CD4-positive, alpha-beta memory T cell (primary cell): ENCODE measurements around the gene LAMA3. TPM values are rescaled to one million over a fixed set of nuclear protein-coding genes. Genes with fewer than 3 reads are reported as not detected.

Source experiments
- CTCF ChIA-PET: fragments of 350-600 bp; sonication (Branson Sonifier 250); formaldehyde crosslinking; loops from one replicate; lab custom pipeline; 2021; ENCODE audit warnings: inconsistent platforms; ENCODE audit not compliant: partially characterized antibody; lab: Charles Lee
- POLR2A ChIA-PET: fragments of 350-600 bp; sonication (Branson Sonifier 250); formaldehyde crosslinking; loops from one replicate; lab custom pipeline; 2021; ENCODE audit not compliant: partially characterized antibody; lab: Charles Lee
- DNase-seq, 5 donors: peaks; one replicate each; pipeline versions ENCODE4 v3.0.0 to v3.0.0-alpha.2; 2020 to 2022; ENCODE audit warnings: mixed read lengths in 1 of 5
- H3K27ac ChIP-seq: one replicate; pipeline ENCODE4 v1.7.0; 2013; ENCODE audit warnings: low read depth, low read length
- H3K27me3 ChIP-seq: 2 replicates; pipeline ENCODE4 v1.7.0; 2013; ENCODE audit warnings: mild to moderate bottlenecking, low read length, moderate library complexity; ENCODE audit not compliant: insufficient read depth
- H3K36me3 ChIP-seq: 2 replicates; pipeline ENCODE4 v1.7.0; 2013; ENCODE audit warnings: mild to moderate bottlenecking, low read length, moderate library complexity; ENCODE audit not compliant: insufficient read depth
- H3K4me1 ChIP-seq: 2 replicates; pipeline ENCODE4 v1.7.0; 2013; ENCODE audit warnings: mild to moderate bottlenecking, low read length, moderate library complexity; ENCODE audit not compliant: insufficient read depth
- H3K4me3 ChIP-seq, 2 donors: one replicate each; pipeline ENCODE4 v1.7.0; 2013; ENCODE audit warnings: low read length in 2 of 2, mild to moderate bottlenecking in 1 of 2
- H3K9me3 ChIP-seq, 2 donors: one replicate each; pipeline ENCODE4 v1.7.0; 2013; ENCODE audit warnings: low read length in 2 of 2, control low read depth in 1 of 2; ENCODE audit not compliant: control insufficient read depth in 1 of 2
- H3K27ac Mint-ChIP-seq, 7 donors: one replicate each; pipeline ENCODE4 v1.8.0; 2020 to 2021; ENCODE audit warnings: mixed read lengths in 7 of 7, mild to moderate bottlenecking in 6 of 7, inconsistent platforms in 3 of 7, moderate library complexity in 3 of 7
- H3K27me3 Mint-ChIP-seq, 2 donors: one replicate each; pipeline ENCODE4 v1.8.0; 2020 to 2021; ENCODE audit warnings: mixed read lengths in 2 of 2
- H3K36me3 Mint-ChIP-seq, 2 donors: one replicate each; pipeline ENCODE4 v1.8.0; 2020 to 2021; ENCODE audit warnings: mixed read lengths in 2 of 2, inconsistent platforms in 1 of 2, mild to moderate bottlenecking in 1 of 2
- H3K4me1 Mint-ChIP-seq, 4 donors: one replicate each; pipeline ENCODE4 v1.8.0; 2020 to 2021; ENCODE audit warnings: mixed read lengths in 4 of 4, mild to moderate bottlenecking in 1 of 4
- H3K4me3 Mint-ChIP-seq, 8 donors: one replicate each; pipeline ENCODE4 v1.8.0; 2020 to 2021; ENCODE audit warnings: mixed read lengths in 8 of 8, mild to moderate bottlenecking in 7 of 8, moderate library complexity in 6 of 8, inconsistent platforms in 3 of 8
- H3K9me3 Mint-ChIP-seq, 8 donors: one replicate each; pipeline ENCODE4 v1.8.0; 2020 to 2021; ENCODE audit warnings: mixed read lengths in 8 of 8, mild to moderate bottlenecking in 5 of 8, inconsistent platforms in 3 of 8, moderate library complexity in 1 of 8
- intact Hi-C: fragments of 100-400 bp; cut with micrococcal nuclease; formaldehyde crosslinking; loops from one replicate; pipeline ENCODE4 v1.15.1; 2023
- polyA plus RNA-seq, 2 donors: library from polyadenylated mRNA; unstranded; fragments of 300-500 nt; fragmentation: Illumina TruSeq; gene quantifications; one replicate each; pipeline ENCODE4 v1.2.3, GENCODE V29; 2021
- total RNA-seq, 2 experiments: library from RNA; stranded (reverse); gene quantifications; one replicate each; pipeline ENCODE4 v1.2.3, GENCODE V29; 2021

The LAMA3 gene
- total and polyA plus RNA-seq, 4 experiments from 2014 or later, result not detected

DNA sequence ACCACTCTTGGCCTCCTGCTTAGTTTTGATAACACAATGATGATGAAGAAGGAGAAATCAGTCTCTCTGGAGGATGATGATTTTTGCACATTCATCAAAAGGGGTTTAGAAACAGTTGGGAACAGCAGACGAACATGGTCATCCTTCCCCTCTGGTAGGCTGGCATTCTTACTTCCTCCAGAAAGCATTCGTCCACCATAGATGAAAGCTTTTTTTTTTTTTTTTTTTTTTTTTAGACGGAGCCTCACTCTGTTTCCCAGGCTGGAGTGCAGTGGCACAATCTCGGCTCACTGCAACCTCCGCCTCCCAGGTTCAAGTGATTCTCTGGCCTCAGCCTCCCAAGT lies 281.8 kb downstream of the LAMA3 start:
- no peaks in the 10 kb centered on the region for H3K27me3 Mint-ChIP-seq
- intact Hi-C loops, result no loop called here
- H3K4me1 ChIP-seq, result peaks cover 75% of the 10 kb centered on the region
- ChIA-PET CTCF (interaction anchor here (0.7 to 10.3 kb wide), 9 partner anchors 9 to 53 kb away, joined by 3 to 80 read pairs (median 4); no protein-coding TSS in a partner anchor), POLR2A (interaction anchor here (1.4 to 18.4 kb wide), 8 partner anchors 9 to 41 kb away, joined by 3 to 241 read pairs (median 10); partner anchors contain the start of gene TTC39C)
- H3K9me3 Mint-ChIP-seq, result peaks cover 0 to 5% (median under 1%) of the 10 kb centered on the region in 8 donors
- H3K4me3 ChIP-seq, result peak overlapping the region in 1 of 2 donors; percentile 17
- no peaks in the 10 kb centered on the region for H3K36me3 ChIP-seq
- peak overlapping the region; percentile 57 for H3K27ac ChIP-seq
- H3K27ac Mint-ChIP-seq, result peak overlapping the region; percentile 95 to 100 (median 99)
- DNase-seq, result no peak
- no peaks in the 10 kb centered on the region for H3K9me3 ChIP-seq
- H3K4me3 Mint-ChIP-seq, result peak overlapping the region in 7 of 8 donors; percentile 72 to 93 (median 79)
- H3K27me3 ChIP-seq, result no peaks in the 10 kb centered on the region
- H3K4me1 Mint-ChIP-seq, result peaks cover 64 to 97% (median 86%) of the 10 kb centered on the region in 4 donors
- peaks cover 0 to 5% of the 10 kb centered on the region in 2 donors for H3K36me3 Mint-ChIP-seq

DNA sequence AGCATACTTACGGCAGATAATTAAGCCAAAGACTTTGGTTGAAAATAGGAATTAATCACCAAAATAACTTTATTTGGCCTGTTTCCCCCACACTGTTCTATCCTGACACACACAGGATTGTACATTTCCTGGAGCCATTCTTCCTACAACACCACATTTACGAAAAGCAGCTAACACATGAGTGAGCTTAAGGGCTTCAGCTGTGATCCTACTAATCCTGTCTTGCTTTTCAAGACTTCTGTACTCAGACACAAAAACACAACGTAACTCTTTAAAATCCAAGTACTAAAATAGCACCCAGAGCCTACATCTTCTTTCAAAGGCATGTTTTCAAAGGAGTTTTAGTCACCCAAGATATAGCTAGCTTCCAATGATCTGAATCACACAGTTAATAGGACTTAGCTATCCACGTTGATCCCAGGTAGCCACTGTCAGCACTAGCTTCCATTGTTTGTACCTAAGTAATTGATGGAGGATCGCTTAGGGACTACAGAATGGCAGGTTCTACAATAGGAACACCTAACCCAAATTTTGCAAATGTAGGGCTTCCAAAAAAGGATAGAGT lies 282.5 kb downstream of the LAMA3 start:
- POLR2A ChIA-PET, result interaction anchor here (0.8 to 18.4 kb wide), 9 partner anchors 8 to 42 kb away, joined by 3 to 241 read pairs (median 10); partner anchors contain the start of gene TTC39C
- H3K4me3 Mint-ChIP-seq, result peak overlapping the region in 5 of 8 donors; percentile 39 to 88 (median 71)
- no peaks in the 10 kb centered on the region for H3K36me3 ChIP-seq
- peaks cover 69 to 96% (median 86%) of the 10 kb centered on the region in 4 donors for H3K4me1 Mint-ChIP-seq
- peaks cover 0 to 8% (median 4%) of the 10 kb centered on the region in 8 donors for H3K9me3 Mint-ChIP-seq
- CTCF ChIA-PET, result interaction anchor here (0.9 to 10.3 kb wide), 7 partner anchors 16 to 51 kb away, joined by 3 to 80 read pairs (median 4); no protein-coding TSS in a partner anchor
- intact Hi-C loops, result no loop called here
- H3K9me3 ChIP-seq, result no peaks in the 10 kb centered on the region
- no peaks in the 10 kb centered on the region for H3K27me3 ChIP-seq
- peak overlapping the region; percentile 57 for H3K27ac ChIP-seq
- no peaks in the 10 kb centered on the region for H3K27me3 Mint-ChIP-seq
- no peak for DNase-seq
- H3K27ac Mint-ChIP-seq, result peak overlapping the region; percentile 92 to 99 (median 98)
- peaks cover 6 to 8% of the 10 kb centered on the region in 2 donors for H3K36me3 Mint-ChIP-seq
- peak overlapping the region in 1 of 2 donors; percentile 22 for H3K4me3 ChIP-seq
- peaks cover 68% of the 10 kb centered on the region for H3K4me1 ChIP-seq

DNA sequence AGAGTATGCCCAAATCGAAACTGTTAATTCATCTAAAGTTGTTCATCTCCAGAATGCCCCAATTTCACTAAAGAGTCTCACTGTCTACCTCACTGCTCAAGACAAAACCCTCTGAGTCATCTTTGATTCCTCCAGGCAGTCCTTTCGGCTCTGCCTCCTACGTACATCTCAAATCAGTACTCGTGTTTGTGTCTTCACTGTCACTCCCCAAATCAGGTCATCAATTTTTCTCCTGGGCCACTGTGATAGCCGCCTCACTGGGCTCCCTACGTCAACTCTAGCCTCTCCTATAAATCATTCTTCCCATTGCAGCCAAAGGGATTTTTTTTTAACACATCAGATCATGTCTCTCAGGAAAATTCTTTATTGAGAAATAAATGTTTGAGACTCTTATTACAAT lies 283.2 kb downstream of the LAMA3 start:
- Mint-ChIP-seq H3K36me3 (peaks cover 6 to 8% of the 10 kb centered on the region in 2 donors), H3K27ac (peak overlapping the region; percentile 94 to 99 (median 98)), H3K9me3 (peaks cover 0 to 9% (median 5%) of the 10 kb centered on the region in 8 donors), H3K27me3 (no peaks in the 10 kb centered on the region), H3K4me1 (peaks cover 67 to 96% (median 84%) of the 10 kb centered on the region in 4 donors), H3K4me3 (peak overlapping the region in 7 of 8 donors; percentile 22 to 88 (median 71))
- Histone ChIP-seq H3K4me3 (peak overlapping the region in 1 of 2 donors; percentile 22), H3K27ac (peak overlapping the region; percentile 57), H3K27me3 (no peaks in the 10 kb centered on the region), H3K4me1 (peaks cover 63% of the 10 kb centered on the region), H3K36me3 (no peaks in the 10 kb centered on the region), H3K9me3 (no peaks in the 10 kb centered on the region)
- intact Hi-C loops, result no loop called here
- ChIA-PET CTCF (interaction anchor here (1.0 to 10.3 kb wide), 4 partner anchors 21 to 38 kb away, joined by 3 to 80 read pairs (median 10); no protein-coding TSS in a partner anchor), POLR2A (interaction anchor here (0.5 to 18.4 kb wide), 8 partner anchors 9 to 74 kb away, joined by 3 to 241 read pairs (median 7); partner anchors contain the start of gene TTC39C)
- peak; percentile 59 to 82 (median 71) for DNase-seq

DNA sequence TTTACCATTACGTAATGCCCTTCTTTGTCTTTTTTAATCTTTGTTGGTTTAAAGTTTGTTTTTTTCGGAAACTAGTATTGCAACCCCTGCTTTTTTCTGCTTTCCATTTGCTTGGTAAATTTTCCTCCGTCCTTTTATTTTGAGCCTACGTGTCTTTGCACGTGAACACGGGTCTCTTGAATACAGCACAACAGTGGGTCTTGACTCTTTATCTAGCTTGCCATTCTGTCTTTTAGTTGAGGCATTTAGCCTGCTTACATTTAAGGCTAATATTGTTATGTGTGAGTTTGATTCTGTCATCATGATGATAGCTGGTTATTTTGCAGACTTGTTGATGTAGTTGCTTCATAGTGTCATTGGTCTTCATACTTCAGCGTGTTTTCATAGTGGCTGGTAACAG lies 287.9 kb downstream of the LAMA3 start:
- H3K4me1 Mint-ChIP-seq, result peaks cover 52 to 92% (median 68%) of the 10 kb centered on the region in 4 donors

DNA sequence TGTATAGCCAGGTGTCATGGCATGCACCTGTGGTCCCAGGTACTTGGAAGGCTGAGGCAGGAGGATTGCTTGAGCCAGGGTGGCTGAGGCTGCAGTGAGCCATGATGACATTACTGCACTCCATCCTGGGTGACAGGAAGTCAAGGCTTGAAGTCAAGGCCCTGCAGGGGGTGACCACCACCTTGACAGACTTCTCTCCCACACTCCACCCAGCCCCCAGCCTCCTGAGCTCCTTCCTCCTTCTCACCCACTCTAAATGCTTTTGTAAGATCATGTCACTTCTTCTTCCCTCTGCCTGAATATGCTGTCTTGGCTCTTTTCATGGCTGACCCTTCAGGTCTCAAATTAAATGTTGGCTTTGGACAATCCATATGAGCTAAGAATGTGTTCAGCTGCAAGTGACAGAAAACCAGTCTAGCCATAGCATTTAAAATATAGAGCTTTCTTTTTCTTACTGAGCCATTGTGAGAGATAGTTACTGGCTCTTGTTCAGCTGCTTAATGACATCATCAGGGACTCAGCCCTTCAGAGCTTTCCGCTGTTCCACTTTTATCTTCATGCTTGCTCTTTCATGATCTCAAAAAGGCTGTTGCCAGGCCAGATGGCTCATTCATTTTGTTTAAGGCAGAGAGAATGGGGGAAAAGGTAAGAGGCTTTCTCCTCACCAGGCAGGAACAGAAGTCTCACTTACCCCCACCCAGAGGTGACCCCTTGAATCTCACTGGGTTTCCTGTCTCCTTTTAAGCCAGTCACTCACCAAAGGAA lies 288.6 kb downstream of the LAMA3 start:
- H3K27me3 ChIP-seq, result no peaks in the 10 kb centered on the region
- Mint-ChIP-seq H3K27ac (peak overlapping the region; percentile 63 to 92 (median 87)), H3K4me3 (peak overlapping the region in 4 of 8 donors; percentile 22 to 70 (median 38)), H3K9me3 (peaks cover 0 to 14% (median 5%) of the 10 kb centered on the region in 8 donors), H3K36me3 (peaks cover 8 to 9% of the 10 kb centered on the region in 2 donors), H3K27me3 (no peaks in the 10 kb centered on the region), H3K4me1 (peaks cover 46 to 92% (median 67%) of the 10 kb centered on the region in 4 donors)
- ChIA-PET CTCF (interaction anchor here (1.0 to 2.0 kb wide), 7 partner anchors 11 to 59 kb away, joined by 3 to 6 read pairs (median 4); no protein-coding TSS in a partner anchor), POLR2A (interaction anchor here (0.6 to 18.4 kb wide), 12 partner anchors 9 to 92 kb away, joined by 3 to 241 read pairs (median 4); partner anchors contain the start of gene TTC39C)
- intact Hi-C loops, result no loop called here
- peaks cover 40% of the 10 kb centered on the region for H3K4me1 ChIP-seq
- H3K4me3 ChIP-seq, result no peak overlapping the region
- H3K27ac ChIP-seq, result no peak overlapping the region
- H3K9me3 ChIP-seq, result no peaks in the 10 kb centered on the region
- no peaks in the 10 kb centered on the region for H3K36me3 ChIP-seq
- peak; percentile 39 to 69 (median 48) for DNase-seq

More for the DNA sequence above, 287.9 kb downstream of the LAMA3 start:
- intact Hi-C loops, result no loop called here
- Histone ChIP-seq H3K9me3 (no peaks in the 10 kb centered on the region), H3K27me3 (no peaks in the 10 kb centered on the region), H3K27ac (no peak overlapping the region), H3K4me1 (peaks cover 48% of the 10 kb centered on the region), H3K4me3 (no peak overlapping the region), H3K36me3 (no peaks in the 10 kb centered on the region)
- Mint-ChIP-seq H3K27me3 (no peaks in the 10 kb centered on the region), H3K9me3 (peaks cover 0 to 14% (median 5%) of the 10 kb centered on the region in 8 donors), H3K27ac (peak overlapping the region in 3 of 7 donors; percentile 39 to 87 (median 60)), H3K36me3 (peaks cover 9% of the 10 kb centered on the region in 2 donors), H3K4me3 (no peak overlapping the region)
- ChIA-PET CTCF (interaction anchor here (0.6 to 2.0 kb wide), 5 partner anchors 12 to 140 kb away, joined by 3 to 6 read pairs (median 4); no protein-coding TSS in a partner anchor), POLR2A (interaction anchor here (0.6 to 18.4 kb wide), 8 partner anchors 8 to 45 kb away, joined by 3 to 241 read pairs (median 12); partner anchors contain the start of gene TTC39C)
- no peak for DNase-seq

DNA sequence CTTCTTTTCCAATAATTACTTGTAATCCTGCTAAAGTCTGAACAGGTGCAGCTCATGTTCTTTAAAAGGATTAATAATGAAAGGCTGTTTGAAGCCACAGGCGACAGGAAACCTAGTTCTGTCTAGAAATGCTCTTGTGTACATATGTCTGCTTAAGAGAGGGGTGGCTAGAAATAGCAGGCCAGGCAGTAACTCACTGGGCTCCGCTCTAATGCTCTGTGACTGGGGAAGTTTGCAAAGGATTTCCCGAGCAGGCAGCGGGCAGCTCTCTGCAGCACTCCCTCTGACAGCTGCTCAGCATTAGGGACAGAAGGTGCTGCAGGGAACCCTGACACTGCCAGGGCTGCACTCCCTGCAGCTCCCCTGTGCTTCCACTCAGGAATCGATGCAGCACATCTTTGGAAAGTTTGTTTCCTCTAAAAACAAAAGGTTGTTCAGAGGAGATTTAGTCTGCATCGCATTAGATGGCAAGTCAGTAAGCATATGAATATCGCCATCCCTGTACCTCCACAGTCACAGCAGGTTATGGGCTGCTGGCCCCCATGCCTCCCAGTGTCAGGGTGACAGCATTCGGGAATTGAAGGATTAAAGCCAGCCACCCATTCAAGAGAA lies 292.2 kb downstream of the LAMA3 start:
- intact Hi-C loops, result no loop called here
- peak overlapping the region in 3 of 8 donors; percentile 16 to 43 (median 17) for H3K4me3 Mint-ChIP-seq
- no peaks in the 10 kb centered on the region for H3K9me3 ChIP-seq
- no peak overlapping the region for H3K4me3 ChIP-seq
- peaks cover 4 to 12% of the 10 kb centered on the region in 2 donors for H3K36me3 Mint-ChIP-seq
- POLR2A ChIA-PET, result interaction anchor here (0.9 to 18.4 kb wide), 8 partner anchors 8 to 31 kb away, joined by 3 to 241 read pairs (median 5); partner anchors contain the start of gene TTC39C
- H3K27ac Mint-ChIP-seq, result peak overlapping the region in 5 of 7 donors; percentile 19 to 89 (median 54)
- no peaks in the 10 kb centered on the region for H3K27me3 ChIP-seq
- CTCF ChIA-PET, result no interaction called here
- H3K9me3 Mint-ChIP-seq, result peaks cover 0 to 11% (median 4%) of the 10 kb centered on the region in 8 donors
- H3K4me1 ChIP-seq, result peaks cover 34% of the 10 kb centered on the region
- H3K4me1 Mint-ChIP-seq, result peaks cover 34 to 65% (median 50%) of the 10 kb centered on the region in 4 donors
- H3K27ac ChIP-seq, result no peak overlapping the region
- H3K27me3 Mint-ChIP-seq, result no peaks in the 10 kb centered on the region
- DNase-seq, result no peak
- no peaks in the 10 kb centered on the region for H3K36me3 ChIP-seq
